Upper lobe of left lung (tissue), 4 donors: ENCODE measurements around the gene PI16.

Experiments used
- CTCF ChIP-seq, 6 experiments: fragments of 450-650 bp in 4 of 6; fragments of 200-600 bp in 2 of 6; sonication (generic) in 2 of 6; IDR thresholded peaks; one replicate each; pipeline ENCODE4 v1.5.1; 2016 to 2019; ENCODE audit warnings: antibody characterized with exemption in 6 of 6
- EP300 ChIP-seq, 4 donors: sonication (generic); formaldehyde crosslinking; IDR thresholded peaks; one replicate each; pipeline ENCODE4 v1.5.1; 2017; ENCODE audit warnings: antibody characterized with exemption in 4 of 4, control low read depth in 2 of 4
- POLR2A ChIP-seq, 4 donors: fragments of 450-650 bp; IDR thresholded peaks; one replicate each; pipeline ENCODE4 v1.5.1; 2016 to 2017; ENCODE audit warnings: antibody characterized with exemption in 4 of 4, mild to moderate bottlenecking in 2 of 4
- POLR2AphosphoS5 ChIP-seq, 2 donors: sonication (generic); formaldehyde crosslinking; IDR thresholded peaks; one replicate each; pipeline ENCODE4 v1.5.1; 2017; ENCODE audit warnings: antibody characterized with exemption in 2 of 2

GRCh38 chr6:36954262-36954931 lies at the start of gene PI16:
- TF ChIP-seq CTCF (IDR thresholded peaks at IDR 0.05): no peak
- TF ChIP-seq POLR2A (IDR thresholded peaks at IDR 0.05): no peak
- no peak for TF ChIP-seq POLR2AphosphoS5 (IDR thresholded peaks at IDR 0.05)
- no peak for TF ChIP-seq EP300 (IDR thresholded peaks at IDR 0.05)
